ENCODE measurements around the gene NRXN3.
"Not testable (repeated sequence)": the region's sequence is repeated elsewhere in the genome, so short reads cannot be mapped to it uniquely, and the experiment has no call there.

The NRXN3 gene

DNA sequence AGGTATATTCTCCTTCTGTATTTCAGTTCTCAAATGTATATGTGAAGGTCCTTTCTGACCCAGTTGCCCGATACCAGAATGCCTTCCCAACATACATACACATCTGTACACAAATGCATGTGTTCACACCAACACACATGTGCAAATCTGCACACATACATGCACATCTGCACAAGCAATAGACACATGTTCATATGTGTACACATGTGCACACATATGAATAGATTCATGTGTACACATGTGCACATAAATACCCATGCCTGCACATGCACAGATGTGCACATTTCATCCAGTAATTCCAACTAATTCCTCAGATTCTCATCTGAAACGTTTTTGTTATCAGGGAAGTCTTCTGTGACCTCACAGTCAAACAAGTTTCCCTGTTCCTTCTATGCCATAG lies 933.6 kb downstream of the NRXN3 start:
- H2AFZ ChIP-seq (ENCODE audit: low read length, unreplicated experiment) = no peak overlapping the region
- H3K36me3 ChIP-seq (ENCODE audit: insufficient read depth, low read length) = no peaks in the 10 kb centered on the region
- H3K4me3 ChIP-seq (ENCODE audit: low read depth, low read length) = no peak overlapping the region
- no peaks in the 10 kb centered on the region for H3K79me2 ChIP-seq (ENCODE audit: control insufficient read depth, insufficient read depth, low read length, unreplicated experiment)
- H3K27me3 ChIP-seq (ENCODE audit: insufficient read depth, low read length) = no peaks in the 10 kb centered on the region
- H3K27ac ChIP-seq (ENCODE audit: low read depth, low read length) = no peak overlapping the region
- no peaks in the 10 kb centered on the region for H3K4me1 ChIP-seq (ENCODE audit: control insufficient read depth, insufficient read depth, low read length, unreplicated experiment)

- not testable (repeated sequence) for H2AFZ ChIP-seq (ENCODE audit: low read length, unreplicated experiment); H3K79me2 ChIP-seq (ENCODE audit: control insufficient read depth, insufficient read depth, low read length, unreplicated experiment); H3K27ac ChIP-seq (ENCODE audit: low read depth, low read length); H3K4me3 ChIP-seq (ENCODE audit: low read depth, low read length); H3K36me3 ChIP-seq (ENCODE audit: insufficient read depth, low read length); H3K27me3 ChIP-seq (ENCODE audit: insufficient read depth, low read length); H3K4me1 ChIP-seq (ENCODE audit: control insufficient read depth, insufficient read depth, low read length, unreplicated experiment)
These were observed 940.4 kb downstream of the NRXN3 start for GRCh38 chr14:79110564-79110963.

DNA sequence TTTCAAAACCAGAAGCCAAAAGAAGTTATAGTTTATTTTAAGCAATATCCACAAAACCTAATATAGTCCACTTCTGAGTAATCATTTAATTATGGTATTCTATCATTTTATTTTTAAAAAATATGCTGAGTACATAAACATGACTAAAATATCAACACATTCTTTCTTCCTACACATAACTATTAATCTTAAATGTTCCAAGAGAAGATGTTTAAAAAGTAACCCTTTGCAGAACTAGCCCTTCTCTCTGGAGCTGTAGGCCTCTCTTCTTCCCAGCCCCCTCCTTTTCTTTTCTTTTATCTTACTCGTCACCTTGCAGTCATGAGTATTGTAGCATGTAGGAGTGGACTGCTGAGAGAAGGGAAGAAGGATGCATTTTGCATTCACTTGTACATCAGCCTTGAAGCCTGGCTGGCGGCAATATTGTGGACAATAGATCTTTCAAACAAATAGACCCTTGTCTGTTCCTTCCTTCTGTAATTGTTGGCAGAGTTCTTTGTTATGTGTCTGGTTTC lies 941.9 kb downstream of the NRXN3 start:
- no peaks in the 10 kb centered on the region for H3K36me3 ChIP-seq (ENCODE audit: insufficient read depth, low read length)
- H3K4me1 ChIP-seq (ENCODE audit: control insufficient read depth, insufficient read depth, low read length, unreplicated experiment) = no peaks in the 10 kb centered on the region
- H3K79me2 ChIP-seq (ENCODE audit: control insufficient read depth, insufficient read depth, low read length, unreplicated experiment) = no peaks in the 10 kb centered on the region
- H3K4me3 ChIP-seq (ENCODE audit: low read depth, low read length) = no peak overlapping the region
- H3K27me3 ChIP-seq (ENCODE audit: insufficient read depth, low read length) = no peaks in the 10 kb centered on the region
- no peak overlapping the region for H2AFZ ChIP-seq (ENCODE audit: low read length, unreplicated experiment)
- no peak overlapping the region for H3K27ac ChIP-seq (ENCODE audit: low read depth, low read length)

DNA sequence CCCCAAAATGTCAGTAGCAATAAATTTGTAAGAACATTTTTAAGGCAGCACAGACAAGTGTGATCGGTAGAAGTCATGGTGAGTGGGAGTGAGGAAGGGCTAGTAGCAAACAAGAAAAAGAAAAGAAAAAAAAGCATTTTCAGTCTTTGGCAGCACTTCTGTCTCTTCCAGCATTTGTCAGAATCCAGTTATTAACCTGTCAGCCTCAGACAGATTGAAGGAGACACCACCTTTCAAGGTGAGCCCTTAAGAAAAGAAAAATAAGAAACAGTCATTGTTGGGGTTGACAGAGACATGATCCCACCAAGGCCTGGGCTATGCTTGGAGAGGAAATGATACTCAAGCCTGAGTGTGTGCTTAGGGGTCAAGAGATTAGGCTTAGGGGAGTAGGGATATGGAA lies 947.4 kb downstream of the NRXN3 start:
- H3K4me1 ChIP-seq (ENCODE audit: control insufficient read depth, insufficient read depth, low read length, unreplicated experiment) = no peaks in the 10 kb centered on the region
- no peak overlapping the region for H3K4me3 ChIP-seq (ENCODE audit: low read depth, low read length)

DNA sequence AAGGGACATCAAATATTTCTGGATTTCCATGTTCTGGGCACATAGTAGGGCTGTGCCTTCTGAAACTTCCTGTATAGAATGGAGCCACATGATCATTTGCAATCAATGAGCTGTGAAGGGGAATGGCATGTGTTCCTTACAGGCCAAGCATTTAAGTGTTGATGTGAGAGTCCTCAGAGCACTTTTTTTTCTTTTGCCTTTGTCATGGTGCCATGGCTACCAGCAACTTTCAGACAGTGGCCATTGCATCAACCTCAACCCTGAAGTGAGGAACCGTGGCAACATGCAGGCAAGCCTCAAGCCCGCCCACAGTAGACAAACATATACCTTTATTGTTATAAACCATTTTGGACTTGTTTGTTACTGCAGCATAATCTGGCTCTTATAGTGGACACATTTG lies 948.1 kb downstream of the NRXN3 start:
- Histone ChIP-seq H3K27me3 (ENCODE audit: insufficient read depth, low read length) (no peaks in the 10 kb centered on the region), H3K4me3 (ENCODE audit: low read depth, low read length) (no peak overlapping the region), H3K79me2 (ENCODE audit: control insufficient read depth, insufficient read depth, low read length, unreplicated experiment) (no peaks in the 10 kb centered on the region), H3K4me1 (ENCODE audit: control insufficient read depth, insufficient read depth, low read length, unreplicated experiment) (no peaks in the 10 kb centered on the region), H3K36me3 (ENCODE audit: insufficient read depth, low read length) (no peaks in the 10 kb centered on the region), H2AFZ (ENCODE audit: low read length, unreplicated experiment) (no peak overlapping the region), H3K27ac (ENCODE audit: low read depth, low read length) (no peak overlapping the region)

More for the DNA sequence above, 947.4 kb downstream of the NRXN3 start:
- Histone ChIP-seq H2AFZ (ENCODE audit: low read length, unreplicated experiment) (no peak overlapping the region), H3K36me3 (ENCODE audit: insufficient read depth, low read length) (no peaks in the 10 kb centered on the region), H3K79me2 (ENCODE audit: control insufficient read depth, insufficient read depth, low read length, unreplicated experiment) (no peaks in the 10 kb centered on the region), H3K27me3 (ENCODE audit: insufficient read depth, low read length) (no peaks in the 10 kb centered on the region), H3K27ac (ENCODE audit: low read depth, low read length) (no peak overlapping the region)

DNA sequence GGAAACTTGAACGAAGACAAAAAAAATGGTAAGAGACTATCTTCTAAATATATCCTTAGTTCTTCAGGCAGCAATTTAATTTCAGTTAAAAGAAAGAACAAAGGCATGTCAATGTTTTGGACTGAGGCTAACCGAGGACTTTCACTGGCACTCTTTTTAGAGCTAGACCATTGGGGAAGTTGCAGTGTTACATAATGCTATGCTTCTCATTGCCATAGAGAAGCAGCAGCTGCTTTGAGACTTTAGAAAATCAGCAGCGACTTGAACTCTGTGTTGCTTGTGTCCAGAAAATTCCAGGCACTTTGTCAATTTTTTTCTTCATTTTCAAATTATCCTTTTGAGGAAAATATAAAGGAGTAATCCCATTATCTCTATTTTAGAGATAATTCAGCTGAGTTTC lies 964.2 kb downstream of the NRXN3 start:
- no peaks in the 10 kb centered on the region for H3K4me1 ChIP-seq (ENCODE audit: control insufficient read depth, insufficient read depth, low read length, unreplicated experiment)
- no peak overlapping the region for H3K4me3 ChIP-seq (ENCODE audit: low read depth, low read length)
- no peak overlapping the region for H2AFZ ChIP-seq (ENCODE audit: low read length, unreplicated experiment)

GRCh38 chr14:79136071-79137044 lies 966.2 kb downstream of the NRXN3 start:
- Histone ChIP-seq H3K36me3 (ENCODE audit: insufficient read depth, low read length) (no peaks in the 10 kb centered on the region), H3K79me2 (ENCODE audit: control insufficient read depth, insufficient read depth, low read length, unreplicated experiment) (no peaks in the 10 kb centered on the region), H3K4me1 (ENCODE audit: control insufficient read depth, insufficient read depth, low read length, unreplicated experiment) (no peaks in the 10 kb centered on the region), H2AFZ (ENCODE audit: low read length, unreplicated experiment) (no peak overlapping the region), H3K4me3 (ENCODE audit: low read depth, low read length) (no peak overlapping the region), H3K27me3 (ENCODE audit: insufficient read depth, low read length) (no peaks in the 10 kb centered on the region), H3K27ac (ENCODE audit: low read depth, low read length) (no peak overlapping the region)

More for the DNA sequence above, 964.2 kb downstream of the NRXN3 start:
- H3K27me3 ChIP-seq (ENCODE audit: insufficient read depth, low read length) = no peaks in the 10 kb centered on the region
- H3K79me2 ChIP-seq (ENCODE audit: control insufficient read depth, insufficient read depth, low read length, unreplicated experiment) = no peaks in the 10 kb centered on the region
- no peak overlapping the region for H3K27ac ChIP-seq (ENCODE audit: low read depth, low read length)
- no peaks in the 10 kb centered on the region for H3K36me3 ChIP-seq (ENCODE audit: insufficient read depth, low read length)

DNA sequence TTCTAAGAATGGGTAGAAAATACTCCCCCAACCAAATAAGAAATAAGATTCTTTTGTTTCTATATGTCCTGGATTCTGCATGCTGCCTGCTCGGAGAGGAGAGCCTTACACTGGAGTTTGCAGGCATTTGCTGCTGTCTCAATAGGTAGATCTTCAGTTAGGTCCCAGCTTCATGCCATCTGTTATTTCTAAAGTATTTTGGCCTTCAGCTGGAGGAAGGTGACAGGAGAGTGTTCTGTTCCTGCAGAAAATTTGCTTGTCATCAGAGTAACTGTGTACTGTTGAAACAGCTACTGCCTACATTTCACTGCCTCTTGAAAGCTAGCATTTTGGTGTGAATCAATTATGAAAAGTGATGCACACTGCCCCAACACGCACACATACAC lies 966.9 kb downstream of the NRXN3 start:
- Histone ChIP-seq H3K79me2 (ENCODE audit: control insufficient read depth, insufficient read depth, low read length, unreplicated experiment) (no peaks in the 10 kb centered on the region), H3K27ac (ENCODE audit: low read depth, low read length) (no peak overlapping the region), H3K4me3 (ENCODE audit: low read depth, low read length) (no peak overlapping the region), H3K27me3 (ENCODE audit: insufficient read depth, low read length) (no peaks in the 10 kb centered on the region), H3K36me3 (ENCODE audit: insufficient read depth, low read length) (no peaks in the 10 kb centered on the region), H3K4me1 (ENCODE audit: control insufficient read depth, insufficient read depth, low read length, unreplicated experiment) (no peaks in the 10 kb centered on the region), H2AFZ (ENCODE audit: low read length, unreplicated experiment) (no peak overlapping the region)

DNA sequence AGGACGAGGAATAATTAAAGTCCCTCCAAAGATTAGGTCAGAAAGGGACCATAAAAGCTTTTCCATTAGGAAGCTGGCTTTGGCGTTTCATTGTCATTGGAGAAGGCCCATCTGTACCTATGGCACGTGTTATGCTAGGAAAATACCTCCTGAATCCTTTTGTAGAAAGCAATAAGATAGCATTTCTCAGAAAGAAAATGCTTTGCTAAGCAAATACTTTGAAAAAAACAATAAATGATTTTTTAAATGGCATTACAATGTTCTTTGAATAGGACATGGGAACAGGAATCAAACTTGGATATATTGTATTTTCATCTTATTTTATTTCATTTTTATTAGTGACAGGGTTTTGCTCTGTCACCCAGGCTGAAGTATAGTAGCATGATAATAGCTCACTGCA lies 967.7 kb downstream of the NRXN3 start:
- no peak overlapping the region for H2AFZ ChIP-seq (ENCODE audit: low read length, unreplicated experiment)
- no peaks in the 10 kb centered on the region for H3K4me1 ChIP-seq (ENCODE audit: control insufficient read depth, insufficient read depth, low read length, unreplicated experiment)
- H3K27ac ChIP-seq (ENCODE audit: low read depth, low read length) = no peak overlapping the region
- H3K36me3 ChIP-seq (ENCODE audit: insufficient read depth, low read length) = no peaks in the 10 kb centered on the region
- no peaks in the 10 kb centered on the region for H3K27me3 ChIP-seq (ENCODE audit: insufficient read depth, low read length)
- no peak overlapping the region for H3K4me3 ChIP-seq (ENCODE audit: low read depth, low read length)
- no peaks in the 10 kb centered on the region for H3K79me2 ChIP-seq (ENCODE audit: control insufficient read depth, insufficient read depth, low read length, unreplicated experiment)

DNA sequence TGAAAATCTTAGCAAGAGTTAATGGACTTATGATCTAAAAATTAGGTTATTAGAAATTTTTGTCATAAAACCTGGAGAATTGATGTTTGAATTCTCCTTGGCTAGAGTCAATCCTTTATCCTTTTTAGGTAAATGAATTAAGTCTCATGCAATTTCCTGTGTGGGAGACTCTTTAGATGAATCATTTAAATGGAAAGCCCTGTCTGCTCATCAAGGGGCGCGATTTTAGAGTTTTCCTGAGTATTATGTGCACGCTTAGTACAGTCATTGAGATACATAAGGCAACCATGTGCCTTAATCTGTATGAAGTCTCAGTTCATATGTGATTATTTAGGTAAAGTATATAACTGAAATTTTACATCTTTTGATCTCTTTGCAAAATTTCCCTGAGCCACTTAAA lies 974.7 kb downstream of the NRXN3 start:
- H2AFZ ChIP-seq (ENCODE audit: low read length, unreplicated experiment) = no peak overlapping the region
- H3K27ac ChIP-seq (ENCODE audit: low read depth, low read length) = no peak overlapping the region
- H3K27me3 ChIP-seq (ENCODE audit: insufficient read depth, low read length) = no peaks in the 10 kb centered on the region
- H3K79me2 ChIP-seq (ENCODE audit: control insufficient read depth, insufficient read depth, low read length, unreplicated experiment) = no peaks in the 10 kb centered on the region
- no peaks in the 10 kb centered on the region for H3K36me3 ChIP-seq (ENCODE audit: insufficient read depth, low read length)
- H3K4me1 ChIP-seq (ENCODE audit: control insufficient read depth, insufficient read depth, low read length, unreplicated experiment) = no peaks in the 10 kb centered on the region
- no peak overlapping the region for H3K4me3 ChIP-seq (ENCODE audit: low read depth, low read length)

- H3K36me3 ChIP-seq (ENCODE audit: insufficient read depth, low read length) = no peaks in the 10 kb centered on the region
- peaks cover 14% of the 10 kb centered on the region; the same call in 1 of the 2 replicates for H3K27me3 ChIP-seq (ENCODE audit: insufficient read depth, low read length)
- no peak overlapping the region for H3K4me3 ChIP-seq (ENCODE audit: low read depth, low read length)
- H2AFZ ChIP-seq (ENCODE audit: low read length, unreplicated experiment) = no peak overlapping the region
- H3K79me2 ChIP-seq (ENCODE audit: control insufficient read depth, insufficient read depth, low read length, unreplicated experiment) = no peaks in the 10 kb centered on the region
- no peak overlapping the region for H3K27ac ChIP-seq (ENCODE audit: low read depth, low read length)
- H3K4me1 ChIP-seq (ENCODE audit: control insufficient read depth, insufficient read depth, low read length, unreplicated experiment) = no peaks in the 10 kb centered on the region
These were observed 980.1 kb downstream of the NRXN3 start for GRCh38 chr14:79150226-79150625.

Data from ACC112 (cell line).